ENCODE data around the gene TP53TG5.

Gene TP53TG5

DNA sequence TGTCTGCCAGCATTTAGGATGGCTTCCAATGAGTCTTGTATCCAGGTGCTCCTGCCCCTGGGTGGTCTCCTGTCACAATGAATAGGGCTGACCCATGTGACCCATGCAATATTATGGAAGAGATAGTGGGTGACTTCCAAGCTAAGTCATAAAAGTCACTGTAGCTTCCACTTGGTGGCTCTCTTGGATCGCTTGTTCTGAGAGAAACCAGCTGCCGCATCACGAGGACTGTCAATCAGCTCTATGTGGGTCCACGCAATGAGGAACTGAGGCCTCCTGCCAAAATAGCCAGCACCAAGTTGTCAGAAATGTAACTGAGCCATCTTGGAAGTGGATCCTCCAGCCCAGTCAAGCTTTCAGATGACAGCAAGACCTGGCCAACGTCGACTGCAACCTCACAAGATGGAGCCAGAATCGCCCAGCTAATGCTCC, 55.2 kb downstream of the TP53TG5 start:
- DNase-seq, result no peak
